ENCODE results near the gene GGA2. TPM values are rescaled to one million over a fixed set of nuclear protein-coding genes. Genes with fewer than 3 reads are reported as not detected.

The GGA2 gene
- total RNA-seq, 1 experiment from 2014 or later = 92.7 TPM

- Mint-ChIP-seq H3K27me3 (ENCODE audit: insufficient read depth, unreplicated experiment) (no peaks in the 10 kb centered on the region), H3K9me3 (ENCODE audit: unreplicated experiment) (no peaks in the 10 kb centered on the region), H3K36me3 (ENCODE audit: insufficient read depth, unreplicated experiment) (peaks cover 52% of the 10 kb centered on the region), H3K27ac (ENCODE audit: unreplicated experiment) (no peak overlapping the region), H3K4me3 (ENCODE audit: unreplicated experiment) (no peak overlapping the region), H3K4me1 (ENCODE audit: low read depth, unreplicated experiment) (no peaks in the 10 kb centered on the region)
- intact Hi-C loops (cut with micrococcal nuclease; ENCODE audit: unreplicated experiment) = no loop called here
- Histone ChIP-seq H3K36me3 (ENCODE audit: control insufficient read depth, insufficient read depth, low read length) (peaks cover 1% of the 10 kb centered on the region; the same call in 1 of the 2 replicates), H3K4me1 (no peaks in the 10 kb centered on the region), H3K4me3 (ENCODE audit: low read depth, low read length) (no peak overlapping the region), H3K27me3 (replicated peaks; ENCODE audit: control insufficient read depth, insufficient read depth, low read length) (no peaks in the 10 kb centered on the region), H3K9me3 (no peaks in the 10 kb centered on the region)
- DNase-seq = no peak
- CTCF ChIA-PET = no interaction called here
- no TSS peak for BruUV-seq (replicated peaks)
- TF ChIP-seq CTCF (IDR thresholded peaks at IDR 0.05; ENCODE audit: insufficient read depth in 1 of 2, low read depth in 1 of 2, low read length in 1 of 2, severe bottlenecking in 1 of 2, unreplicated experiment in 1 of 2) = no peak
- POLR2A ChIA-PET = interaction anchor here (0.7 kb wide), 1 partner anchor 147 kb away, joined by 4 read pairs; no protein-coding TSS in a partner anchor
Measured at GRCh38 chr16:23521965-23522364, 11.7 kb upstream of the GGA2 start.

DNA sequence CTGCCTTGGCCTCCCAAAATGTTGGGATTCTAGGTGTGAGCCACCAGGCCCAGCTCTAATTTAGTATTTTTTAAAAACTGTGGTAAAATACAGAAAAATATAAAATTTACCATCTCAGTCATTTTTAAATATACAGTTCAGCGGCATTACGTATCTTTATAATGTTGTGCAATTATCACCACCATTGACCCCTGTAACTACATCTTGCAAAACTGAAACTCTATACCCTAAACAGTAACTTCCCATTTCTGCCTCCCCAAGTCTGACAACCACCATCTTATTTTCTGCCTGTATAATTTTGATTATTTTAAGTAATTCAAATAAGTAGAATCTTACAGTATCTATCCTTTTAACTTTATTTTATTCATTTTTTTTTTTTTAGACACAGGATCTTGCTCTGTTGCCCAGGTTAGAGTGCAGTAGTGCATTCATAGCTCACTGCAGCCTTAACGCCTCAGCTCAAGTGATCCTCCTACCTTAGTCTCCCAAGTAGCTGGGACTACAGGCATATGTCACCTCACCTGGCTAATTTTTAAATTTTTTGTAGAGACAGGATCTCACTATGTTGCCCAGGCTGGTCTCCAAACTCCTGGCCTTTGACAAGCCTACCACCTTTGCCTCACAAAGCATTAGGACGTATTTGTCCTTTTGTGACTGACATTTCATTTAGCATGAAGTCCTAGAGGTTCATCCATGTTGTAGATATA is 10.9 kb upstream of the GGA2 start:
- Histone ChIP-seq H3K4me3 (ENCODE audit: low read depth, low read length) (no peak overlapping the region), H3K9me3 (no peaks in the 10 kb centered on the region), H3K4me1 (no peaks in the 10 kb centered on the region), H3K27me3 (replicated peaks; ENCODE audit: control insufficient read depth, insufficient read depth, low read length) (no peaks in the 10 kb centered on the region), H3K36me3 (ENCODE audit: control insufficient read depth, insufficient read depth, low read length) (peaks cover 1% of the 10 kb centered on the region; the same call in 1 of the 2 replicates)
- POLR2A ChIA-PET = interaction anchor here (0.7 kb wide), 1 partner anchor 146 kb away, joined by 4 read pairs; no protein-coding TSS in a partner anchor
- intact Hi-C loops (cut with micrococcal nuclease; ENCODE audit: unreplicated experiment) = no loop called here
- Mint-ChIP-seq H3K27me3 (ENCODE audit: insufficient read depth, unreplicated experiment) (no peaks in the 10 kb centered on the region), H3K36me3 (ENCODE audit: insufficient read depth, unreplicated experiment) (peaks cover 52% of the 10 kb centered on the region), H3K27ac (ENCODE audit: unreplicated experiment) (no peak overlapping the region), H3K9me3 (ENCODE audit: unreplicated experiment) (no peaks in the 10 kb centered on the region), H3K4me1 (ENCODE audit: low read depth, unreplicated experiment) (no peaks in the 10 kb centered on the region), H3K4me3 (ENCODE audit: unreplicated experiment) (no peak overlapping the region)
- CTCF ChIA-PET = no interaction called here
- DNase-seq = no peak
- no TSS peak for BruUV-seq (replicated peaks)
- no peak for TF ChIP-seq CTCF (IDR thresholded peaks at IDR 0.05; ENCODE audit: insufficient read depth in 1 of 2, low read depth in 1 of 2, low read length in 1 of 2, severe bottlenecking in 1 of 2, unreplicated experiment in 1 of 2)

DNA sequence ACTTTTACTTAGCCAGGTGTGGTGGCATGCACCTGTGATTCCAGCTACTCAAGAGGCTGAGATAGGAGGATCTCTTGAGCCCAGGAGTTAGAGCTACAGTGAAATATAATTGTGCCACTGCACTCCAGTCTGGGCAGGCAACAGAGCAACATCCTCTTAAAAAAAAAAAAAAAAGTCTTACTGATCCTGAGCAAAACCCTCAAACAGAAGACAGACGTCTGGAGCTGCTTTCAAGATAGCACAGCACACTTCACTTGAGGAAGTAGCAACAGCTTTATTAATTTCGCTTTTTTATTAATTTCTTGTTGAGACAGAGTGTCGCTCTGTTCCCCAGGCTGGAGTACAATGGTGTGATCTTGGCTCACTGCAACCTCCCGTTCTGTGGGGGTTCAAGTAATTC is 10.2 kb upstream of the GGA2 start:
- intact Hi-C loops (cut with micrococcal nuclease; ENCODE audit: unreplicated experiment) = no loop called here
- ChIA-PET POLR2A (no interaction called here), CTCF (no interaction called here)
- Histone ChIP-seq H3K4me3 (ENCODE audit: low read depth, low read length) (no peak overlapping the region), H3K27me3 (replicated peaks; ENCODE audit: control insufficient read depth, insufficient read depth, low read length) (no peaks in the 10 kb centered on the region), H3K36me3 (ENCODE audit: control insufficient read depth, insufficient read depth, low read length) (peaks cover 1% of the 10 kb centered on the region; the same call in 1 of the 2 replicates), H3K9me3 (no peaks in the 10 kb centered on the region), H3K4me1 (no peaks in the 10 kb centered on the region)
- Mint-ChIP-seq H3K9me3 (ENCODE audit: unreplicated experiment) (no peaks in the 10 kb centered on the region), H3K27ac (ENCODE audit: unreplicated experiment) (no peak overlapping the region), H3K4me3 (ENCODE audit: unreplicated experiment) (no peak overlapping the region), H3K36me3 (ENCODE audit: insufficient read depth, unreplicated experiment) (peaks cover 50% of the 10 kb centered on the region), H3K27me3 (ENCODE audit: insufficient read depth, unreplicated experiment) (no peaks in the 10 kb centered on the region), H3K4me1 (ENCODE audit: low read depth, unreplicated experiment) (no peaks in the 10 kb centered on the region)
- no peak for DNase-seq
- BruUV-seq (replicated peaks) = no TSS peak
- TF ChIP-seq CTCF (IDR thresholded peaks at IDR 0.05; ENCODE audit: insufficient read depth in 1 of 2, low read depth in 1 of 2, low read length in 1 of 2, severe bottlenecking in 1 of 2, unreplicated experiment in 1 of 2) = no peak
